ENCODE data around the gene CDKN2B-AS1.

- TF ChIP-seq CTCF (IDR thresholded peaks at IDR 0.05) (no peak), ZFX (IDR thresholded peaks at IDR 0.05; ENCODE audit: borderline replicate concordance) (no peak)
Observed at GRCh38 chr9:21945606-21946005, 49.0 kb upstream of the CDKN2B-AS1 start.
